ENCODE measurements around the gene ENO2.

ENO2 gene

DNA sequence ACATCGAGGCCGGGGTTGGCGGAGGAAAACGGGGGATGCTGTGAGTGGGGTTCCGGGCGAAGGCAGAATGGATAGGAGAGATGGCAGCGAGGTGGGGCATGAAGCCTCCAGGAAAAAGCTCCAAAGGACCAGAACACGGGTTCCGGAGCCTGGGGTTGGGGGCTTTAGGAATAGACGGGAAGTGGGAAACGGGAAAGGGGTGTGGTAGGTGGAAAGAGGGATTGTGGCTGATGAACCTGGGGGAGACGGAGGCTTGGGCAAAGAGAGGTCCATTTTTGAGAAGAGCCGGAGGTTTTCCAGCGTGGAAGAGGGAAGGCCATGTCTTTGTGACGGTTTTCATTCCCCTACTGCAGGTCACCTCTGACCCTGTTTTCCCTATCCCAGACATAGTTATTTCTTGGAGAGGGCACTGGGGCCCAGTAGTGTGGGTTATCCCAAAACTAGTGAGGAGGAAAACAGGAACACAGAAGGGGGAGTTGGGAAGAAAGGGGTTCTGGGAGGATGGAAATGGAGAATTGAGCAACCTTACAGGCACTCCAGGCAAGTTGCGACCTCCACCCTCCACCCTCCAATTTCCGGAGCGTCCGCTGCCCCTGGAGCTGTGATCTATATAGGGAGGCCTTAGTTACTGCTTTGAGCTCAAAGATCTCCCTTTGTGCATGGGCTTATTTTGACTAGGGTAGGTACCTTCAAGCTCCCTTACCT lies 14.5 kb downstream of the ENO2 start:
- Histone ChIP-seq H3K36me3 (replicated peaks; ENCODE audit: low read depth, low read length) (peaks cover 6% of the 10 kb centered on the region), H3K79me2 (ENCODE audit: low read length) (peaks cover 42% of the 10 kb centered on the region), H3K9me3 (ENCODE audit: insufficient read depth, low read length) (no peaks in the 10 kb centered on the region), H3K4me3 (ENCODE audit: low read length) (peak overlapping the region; percentile 100), H3K9ac (ENCODE audit: low read length) (peak overlapping the region; percentile 91), H3K4me1 (ENCODE audit: low read length) (peaks cover 25% of the 10 kb centered on the region), H3K27me3 (ENCODE audit: low read depth, low read length) (no peaks in the 10 kb centered on the region), H2AFZ (ENCODE audit: low read depth, low read length) (no peak overlapping the region), H3K27ac (ENCODE audit: low read length) (0 out of 2 replicates have a peak overlapping the region, but pooled peaks have one; percentile 5), H3K4me2 (ENCODE audit: low read length) (peak overlapping the region; percentile 94), H4K20me1 (ENCODE audit: insufficient read depth, low read length) (no peaks in the 10 kb centered on the region)
- TF ChIP-seq EZH2phosphoT487 (IDR thresholded peaks at IDR 0.05; ENCODE audit: low read depth) (no peak), CTCF (IDR thresholded peaks at IDR 0.05; ENCODE audit: low read depth, low read length) (no peak)

GRCh38 chr12:6929466-6930452 lies 15.4 kb downstream of the ENO2 start:
- H3K36me3 ChIP-seq (replicated peaks; ENCODE audit: low read depth, low read length) = peaks cover 6% of the 10 kb centered on the region
- TF ChIP-seq CTCF (IDR thresholded peaks at IDR 0.05; ENCODE audit: low read depth, low read length) = no peak
- no peak for TF ChIP-seq EZH2phosphoT487 (IDR thresholded peaks at IDR 0.05; ENCODE audit: low read depth)
- H4K20me1 ChIP-seq (ENCODE audit: insufficient read depth, low read length) = no peaks in the 10 kb centered on the region
- peaks cover 17% of the 10 kb centered on the region for H3K4me1 ChIP-seq (ENCODE audit: low read length)
- H3K27ac ChIP-seq (ENCODE audit: low read length) = no peak overlapping the region
- peaks cover 42% of the 10 kb centered on the region for H3K79me2 ChIP-seq (ENCODE audit: low read length)
- H3K4me3 ChIP-seq (ENCODE audit: low read length) = peak overlapping the region; percentile 100; the same call in 1 of the 2 replicates
- no peaks in the 10 kb centered on the region for H3K9me3 ChIP-seq (ENCODE audit: insufficient read depth, low read length)
- H3K4me2 ChIP-seq (ENCODE audit: low read length) = peak overlapping the region; percentile 94
- no peaks in the 10 kb centered on the region for H3K27me3 ChIP-seq (ENCODE audit: low read depth, low read length)
- no peak overlapping the region for H2AFZ ChIP-seq (ENCODE audit: low read depth, low read length)
- H3K9ac ChIP-seq (ENCODE audit: low read length) = no peak overlapping the region

DNA sequence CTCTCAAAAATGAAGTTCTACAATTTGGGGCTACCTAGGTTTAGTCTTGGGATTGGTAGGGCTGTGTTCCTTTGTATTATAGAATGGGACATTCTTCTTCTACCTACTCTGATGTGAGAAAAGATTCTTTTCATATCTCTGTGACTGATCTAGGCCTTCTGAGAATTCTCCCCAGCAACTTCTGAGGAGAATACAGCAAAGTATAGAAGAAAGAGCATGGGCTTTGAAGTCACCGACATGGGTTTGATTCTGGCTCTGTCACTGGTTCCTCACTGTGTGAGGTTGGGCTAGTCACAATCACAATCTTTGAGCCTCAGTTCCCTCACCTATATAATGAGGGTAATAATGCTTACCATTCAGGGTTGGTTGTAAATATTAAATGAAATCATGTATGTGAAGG lies 18.4 kb downstream of the ENO2 start:
- Histone ChIP-seq H3K4me3 (ENCODE audit: low read length) (no peak overlapping the region), H3K27me3 (ENCODE audit: low read depth, low read length) (no peaks in the 10 kb centered on the region), H3K36me3 (replicated peaks; ENCODE audit: low read depth, low read length) (peaks cover 13% of the 10 kb centered on the region), H3K4me1 (ENCODE audit: low read length) (peaks cover 18% of the 10 kb centered on the region), H3K9me3 (ENCODE audit: insufficient read depth, low read length) (no peaks in the 10 kb centered on the region), H3K9ac (ENCODE audit: low read length) (no peak overlapping the region), H2AFZ (ENCODE audit: low read depth, low read length) (no peak overlapping the region), H4K20me1 (ENCODE audit: insufficient read depth, low read length) (no peaks in the 10 kb centered on the region), H3K4me2 (ENCODE audit: low read length) (no peak overlapping the region), H3K27ac (ENCODE audit: low read length) (no peak overlapping the region), H3K79me2 (ENCODE audit: low read length) (peaks cover 52% of the 10 kb centered on the region)
- TF ChIP-seq CTCF (IDR thresholded peaks at IDR 0.05; ENCODE audit: low read depth, low read length) (no peak), EZH2phosphoT487 (IDR thresholded peaks at IDR 0.05; ENCODE audit: low read depth) (no peak)

- no peaks in the 10 kb centered on the region for H3K27me3 ChIP-seq (ENCODE audit: low read depth, low read length)
- H3K4me2 ChIP-seq (ENCODE audit: low read length) = no peak overlapping the region
- peaks cover 13% of the 10 kb centered on the region for H3K36me3 ChIP-seq (replicated peaks; ENCODE audit: low read depth, low read length)
- H3K27ac ChIP-seq (ENCODE audit: low read length) = no peak overlapping the region
- no peak overlapping the region for H2AFZ ChIP-seq (ENCODE audit: low read depth, low read length)
- peaks cover 16% of the 10 kb centered on the region for H3K4me1 ChIP-seq (ENCODE audit: low read length)
- no peak for TF ChIP-seq EZH2phosphoT487 (IDR thresholded peaks at IDR 0.05; ENCODE audit: low read depth)
- TF ChIP-seq CTCF (IDR thresholded peaks at IDR 0.05; ENCODE audit: low read depth, low read length) = no peak
- H3K79me2 ChIP-seq (ENCODE audit: low read length) = peaks cover 44% of the 10 kb centered on the region
- no peak overlapping the region for H3K9ac ChIP-seq (ENCODE audit: low read length)
- H3K9me3 ChIP-seq (ENCODE audit: insufficient read depth, low read length) = no peaks in the 10 kb centered on the region
- H3K4me3 ChIP-seq (ENCODE audit: low read length) = no peak overlapping the region
- H4K20me1 ChIP-seq (ENCODE audit: insufficient read depth, low read length) = no peaks in the 10 kb centered on the region
Observed at GRCh38 chr12:6934110-6934509, 19.7 kb downstream of the ENO2 start.

Measured in OCI-LY3 (cell line).